HepG2 (cell line): ENCODE results near the gene GAPDH. TPM values are rescaled to one million over a fixed set of nuclear protein-coding genes. Genes with fewer than 3 reads are reported as not detected.
A peak's percentile ranks its signal among the peaks of the same experiment; 100 is the strongest.

Experiments
- MYNN ChIP-seq: sonication (generic); formaldehyde crosslinking; IDR thresholded peaks from 2 replicates; pipeline ENCODE4 v1.4.0; 2020; ENCODE audit warnings: mild to moderate bottlenecking, low read depth, missing genetic modification reagents
- SALL2 ChIP-seq: sonication (generic); formaldehyde crosslinking; IDR thresholded peaks from 2 replicates; pipeline ENCODE4 v1.8.1; 2023; ENCODE audit warnings: mild to moderate bottlenecking, missing genetic modification reagents, inconsistent platforms
- U2AF1 ChIP-seq: fragments of 200-400 bp; formaldehyde crosslinking; optimal IDR thresholded peaks from 2 replicates; pipeline ENCODE3; 2017; ENCODE audit warnings: mild to moderate bottlenecking, low read depth, low read length
- ZFX ChIP-seq: sonication (generic); formaldehyde crosslinking; IDR thresholded peaks from 2 replicates; pipeline ENCODE4 v1.4.0; 2020; ENCODE audit warnings: mild to moderate bottlenecking, low read depth, missing genetic modification reagents, moderate library complexity
- ZNF101 ChIP-seq: sonication (generic); formaldehyde crosslinking; IDR thresholded peaks from 2 replicates; pipeline ENCODE4 v1.4.0; 2020; ENCODE audit warnings: mild to moderate bottlenecking, low read depth, missing genetic modification reagents, borderline replicate concordance
- ZNF329 ChIP-seq: sonication (generic); formaldehyde crosslinking; IDR thresholded peaks from 2 replicates; pipeline ENCODE4 v1.9.0; 2021; ENCODE audit warnings: low read depth, mild to moderate bottlenecking, missing genetic modification reagents
- ZNF530 ChIP-seq: sonication (generic); formaldehyde crosslinking; IDR thresholded peaks from 2 replicates; pipeline ENCODE4 v1.5.0; 2020; ENCODE audit warnings: low read depth, mild to moderate bottlenecking, missing genetic modification reagents
- ZNF563 ChIP-seq: sonication (generic); formaldehyde crosslinking; IDR thresholded peaks from 2 replicates; pipeline ENCODE4 v1.8.0; 2022; ENCODE audit warnings: mild to moderate bottlenecking, moderate library complexity, missing genetic modification reagents
- ZNF577 ChIP-seq: sonication (generic); formaldehyde crosslinking; IDR thresholded peaks from 2 replicates; pipeline ENCODE4 v1.4.0; 2020; ENCODE audit warnings: mild to moderate bottlenecking, low read depth, missing genetic modification reagents, borderline replicate concordance
- ZNF782 ChIP-seq: sonication (generic); formaldehyde crosslinking; IDR thresholded peaks from 2 replicates; pipeline ENCODE4 v1.4.0; 2020; ENCODE audit warnings: missing genetic modification reagents, mild to moderate bottlenecking, borderline replicate concordance
- ZNF850 ChIP-seq: sonication (generic); formaldehyde crosslinking; conservative IDR thresholded peaks from 2 replicates; pipeline ENCODE4 v1.9.0; 2021; ENCODE audit warnings: mild to moderate bottlenecking, missing genetic modification reagents
- ZNF878 ChIP-seq: sonication (generic); formaldehyde crosslinking; IDR thresholded peaks from 2 replicates; pipeline ENCODE4 v1.8.1; 2023; ENCODE audit warnings: mild to moderate bottlenecking, missing genetic modification reagents, moderate library complexity
- ZSCAN30 ChIP-seq: sonication (generic); formaldehyde crosslinking; IDR thresholded peaks from 2 replicates; pipeline ENCODE4 v1.5.0; 2020; ENCODE audit warnings: mild to moderate bottlenecking, missing genetic modification reagents
- polyA plus RNA-seq, 8 experiments: library from polyadenylated mRNA; depleted of rRNA in 3 of 8; stranded (reverse) in 7 of 8; unstranded in 1 of 8; fragments of >200 nt; fragmentation: Illumina TruSeq in 4 of 8; extraction: Trizol in 4 of 8; gene quantifications; 2 replicates each; pipeline versions ENCODE4 v1.2.1 to v1.2.3, GENCODE V29; 2011 to 2016; ENCODE audit warnings: low read depth in 4 of 8, missing spikeins in 1 of 8, mixed read lengths in 1 of 8; ENCODE audit not compliant: insufficient read depth in 1 of 8
- total RNA-seq, 5 experiments: library from RNA; depleted of rRNA; stranded (reverse); fragments of >200 nt; fragmentation: Illumina TruSeq; extraction: Trizol; gene quantifications; 2 replicates each; pipeline ENCODE4 v1.2.3, GENCODE V29; 2016; ENCODE audit warnings: low read depth in 1 of 5
- TF ChIP-seq, protein P1 (sequence below), 2 experiments: sonication (generic) in 1 of 2; formaldehyde crosslinking in 1 of 2; IDR thresholded peaks; 2 replicates each; pipeline versions ENCODE4 v1.4.0 to v1.6.1; 2018 to 2020; ENCODE audit warnings: missing genetic modification reagents in 2 of 2, borderline replicate concordance in 1 of 2, low read depth in 1 of 2, mild to moderate bottlenecking in 1 of 2, missing biosample characterization in 1 of 2
- TF ChIP-seq, protein P2 (sequence below), 2 experiments: sonication (generic) in 1 of 2; formaldehyde crosslinking in 1 of 2; IDR thresholded peaks; 2 replicates each; pipeline versions ENCODE4 v1.4.0 to v1.6.1; 2016 to 2020; ENCODE audit warnings: borderline replicate concordance in 1 of 2, low read depth in 1 of 2, mild to moderate bottlenecking in 1 of 2, missing genetic modification reagents in 1 of 2
- TF ChIP-seq, protein P3 (sequence below), 2 experiments: sonication (generic) in 1 of 2; formaldehyde crosslinking in 1 of 2; IDR thresholded peaks; 2 replicates each; pipeline versions ENCODE4 v1.6.1 to v1.9.0; 2014 to 2022; ENCODE audit warnings: antibody characterized with exemption in 1 of 2, borderline replicate concordance in 1 of 2, inconsistent platforms in 1 of 2, low read depth in 1 of 2, missing genetic modification reagents in 1 of 2

GAPDH gene
- total and polyA plus RNA-seq, 2 of the 13 experiments (the other 11 are each of a cell fraction or from before 2014, with no cell fraction given): 3,038 to 12,722 TPM

DNA sequence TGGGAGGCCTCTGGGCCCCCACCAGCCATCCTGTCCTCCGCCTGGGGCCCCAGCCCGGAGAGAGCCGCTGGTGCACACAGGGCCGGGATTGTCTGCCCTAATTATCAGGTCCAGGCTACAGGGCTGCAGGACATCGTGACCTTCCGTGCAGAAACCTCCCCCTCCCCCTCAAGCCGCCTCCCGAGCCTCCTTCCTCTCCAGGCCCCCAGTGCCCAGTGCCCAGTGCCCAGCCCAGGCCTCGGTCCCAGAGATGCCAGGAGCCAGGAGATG, 729 bp upstream of the GAPDH start (continued):
- TF ChIP-seq, protein P1, sequence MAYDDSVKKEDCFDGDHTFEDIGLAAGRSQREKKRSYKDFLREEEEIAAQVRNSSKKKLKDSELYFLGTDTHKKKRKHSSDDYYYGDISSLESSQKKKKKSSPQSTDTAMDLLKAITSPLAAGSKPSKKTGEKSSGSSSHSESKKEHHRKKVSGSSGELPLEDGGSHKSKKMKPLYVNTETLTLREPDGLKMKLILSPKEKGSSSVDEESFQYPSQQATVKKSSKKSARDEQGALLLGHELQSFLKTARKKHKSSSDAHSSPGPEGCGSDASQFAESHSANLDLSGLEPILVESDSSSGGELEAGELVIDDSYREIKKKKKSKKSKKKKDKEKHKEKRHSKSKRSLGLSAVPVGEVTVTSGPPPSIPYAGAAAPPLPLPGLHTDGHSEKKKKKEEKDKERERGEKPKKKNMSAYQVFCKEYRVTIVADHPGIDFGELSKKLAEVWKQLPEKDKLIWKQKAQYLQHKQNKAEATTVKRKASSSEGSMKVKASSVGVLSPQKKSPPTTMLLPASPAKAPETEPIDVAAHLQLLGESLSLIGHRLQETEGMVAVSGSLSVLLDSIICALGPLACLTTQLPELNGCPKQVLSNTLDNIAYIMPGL (CRISPR knock-in tag; IDR thresholded peaks at IDR 0.05; ENCODE audit: borderline replicate concordance in 1 of 2, low read depth in 1 of 2): peak; percentile 1 to 29; a peak in 1 of 4 replicates
- 0 out of 2 replicates have a peak, but pooled peaks have one; percentile 48 for TF ChIP-seq ZNF878 (CRISPR knock-in tag)
- TF ChIP-seq ZNF530 (CRISPR knock-in tag): no peak
- TF ChIP-seq ZNF577 (CRISPR knock-in tag): no peak
- TF ChIP-seq U2AF1: peak; percentile 19
- 0 out of 2 replicates have a peak, but pooled peaks have one; percentile 16 for TF ChIP-seq ZNF850 (CRISPR knock-in tag)
- TF ChIP-seq SALL2: no peak; the same call in 1 of the 2 replicates
- no peak for TF ChIP-seq MYNN (CRISPR knock-in tag)
- 0 out of 2 replicates have a peak, but pooled peaks have one; percentile 7 for TF ChIP-seq ZNF101 (CRISPR knock-in tag)
- TF ChIP-seq, protein P2, sequence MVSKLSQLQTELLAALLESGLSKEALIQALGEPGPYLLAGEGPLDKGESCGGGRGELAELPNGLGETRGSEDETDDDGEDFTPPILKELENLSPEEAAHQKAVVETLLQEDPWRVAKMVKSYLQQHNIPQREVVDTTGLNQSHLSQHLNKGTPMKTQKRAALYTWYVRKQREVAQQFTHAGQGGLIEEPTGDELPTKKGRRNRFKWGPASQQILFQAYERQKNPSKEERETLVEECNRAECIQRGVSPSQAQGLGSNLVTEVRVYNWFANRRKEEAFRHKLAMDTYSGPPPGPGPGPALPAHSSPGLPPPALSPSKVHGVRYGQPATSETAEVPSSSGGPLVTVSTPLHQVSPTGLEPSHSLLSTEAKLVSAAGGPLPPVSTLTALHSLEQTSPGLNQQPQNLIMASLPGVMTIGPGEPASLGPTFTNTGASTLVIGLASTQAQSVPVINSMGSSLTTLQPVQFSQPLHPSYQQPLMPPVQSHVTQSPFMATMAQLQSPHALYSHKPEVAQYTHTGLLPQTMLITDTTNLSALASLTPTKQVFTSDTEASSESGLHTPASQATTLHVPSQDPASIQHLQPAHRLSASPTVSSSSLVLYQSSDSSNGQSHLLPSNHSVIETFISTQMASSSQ (IDR thresholded peaks at IDR 0.05; ENCODE audit: low read depth): no peak
- TF ChIP-seq, protein P2 (CRISPR knock-in tag; IDR thresholded peaks at IDR 0.05; ENCODE audit: borderline replicate concordance): 0 out of 2 replicates have a peak, but pooled peaks have one; percentile 10
- TF ChIP-seq ZNF563 (CRISPR knock-in tag): peak; percentile 16; the same call in 1 of the 2 replicates
- TF ChIP-seq ZNF329: no peak
- peak; percentile 88 for TF ChIP-seq ZSCAN30 (CRISPR knock-in tag)
- peak; percentile 84 for TF ChIP-seq ZFX (CRISPR knock-in tag)
- TF ChIP-seq, protein P3, sequence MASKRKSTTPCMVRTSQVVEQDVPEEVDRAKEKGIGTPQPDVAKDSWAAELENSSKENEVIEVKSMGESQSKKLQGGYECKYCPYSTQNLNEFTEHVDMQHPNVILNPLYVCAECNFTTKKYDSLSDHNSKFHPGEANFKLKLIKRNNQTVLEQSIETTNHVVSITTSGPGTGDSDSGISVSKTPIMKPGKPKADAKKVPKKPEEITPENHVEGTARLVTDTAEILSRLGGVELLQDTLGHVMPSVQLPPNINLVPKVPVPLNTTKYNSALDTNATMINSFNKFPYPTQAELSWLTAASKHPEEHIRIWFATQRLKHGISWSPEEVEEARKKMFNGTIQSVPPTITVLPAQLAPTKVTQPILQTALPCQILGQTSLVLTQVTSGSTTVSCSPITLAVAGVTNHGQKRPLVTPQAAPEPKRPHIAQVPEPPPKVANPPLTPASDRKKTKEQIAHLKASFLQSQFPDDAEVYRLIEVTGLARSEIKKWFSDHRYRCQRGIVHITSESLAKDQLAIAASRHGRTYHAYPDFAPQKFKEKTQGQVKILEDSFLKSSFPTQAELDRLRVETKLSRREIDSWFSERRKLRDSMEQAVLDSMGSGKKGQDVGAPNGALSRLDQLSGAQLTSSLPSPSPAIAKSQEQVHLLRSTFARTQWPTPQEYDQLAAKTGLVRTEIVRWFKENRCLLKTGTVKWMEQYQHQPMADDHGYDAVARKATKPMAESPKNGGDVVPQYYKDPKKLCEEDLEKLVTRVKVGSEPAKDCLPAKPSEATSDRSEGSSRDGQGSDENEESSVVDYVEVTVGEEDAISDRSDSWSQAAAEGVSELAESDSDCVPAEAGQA (IDR thresholded peaks at IDR 0.05; ENCODE audit: low read depth): no peak; the same call in 1 of the 2 replicates
- TF ChIP-seq, protein P3 (CRISPR knock-in tag; IDR thresholded peaks at IDR 0.05; ENCODE audit: borderline replicate concordance): no peak
- peak; percentile 21; the same call in 1 of the 2 replicates for TF ChIP-seq ZNF782 (CRISPR knock-in tag)
